ENCODE data around the gene ANKRD9. TPM values are rescaled to one million over a fixed set of nuclear protein-coding genes. Genes with fewer than 3 reads are reported as not detected.

Gene ANKRD9
- total and polyA plus RNA-seq, 2 of the 13 experiments (the other 11 are each of a cell fraction or from before 2014, with no cell fraction given) = 10.0 to 15.0 TPM

- TF ChIP-seq ZBTB34 (CRISPR knock-in tag; IDR thresholded peaks at IDR 0.05) = no peak
- TF ChIP-seq ZNF563 (CRISPR knock-in tag; IDR thresholded peaks at IDR 0.05) = no peak
- TF ChIP-seq MYNN (CRISPR knock-in tag; IDR thresholded peaks at IDR 0.05; ENCODE audit: low read depth) = no peak
- TF ChIP-seq BATF2 (CRISPR knock-in tag; IDR thresholded peaks at IDR 0.05) = no peak
- TF ChIP-seq TMF1 (CRISPR knock-in tag; IDR thresholded peaks at IDR 0.05; ENCODE audit: low read depth) = no peak
- TF ChIP-seq ZNF354B (CRISPR knock-in tag; IDR thresholded peaks at IDR 0.05) = no peak
- TF ChIP-seq ZSCAN5A (CRISPR knock-in tag; IDR thresholded peaks at IDR 0.05; ENCODE audit: borderline replicate concordance) = no peak
- no peak for TF ChIP-seq ETS1 (CRISPR knock-in tag; IDR thresholded peaks at IDR 0.05)
- peak; percentile 18; the same call in 1 of the 2 replicates for TF ChIP-seq ZNF574 (CRISPR knock-in tag; IDR thresholded peaks at IDR 0.05)
- TF ChIP-seq ZNF747 (CRISPR knock-in tag; IDR thresholded peaks at IDR 0.05; ENCODE audit: borderline replicate concordance) = no peak
- no peak for TF ChIP-seq ZBTB37 (CRISPR knock-in tag; IDR thresholded peaks at IDR 0.05)
- TF ChIP-seq ZNF788 (CRISPR knock-in tag; IDR thresholded peaks at IDR 0.05; ENCODE audit: borderline replicate concordance) = peak; percentile 47; the same call in 1 of the 2 replicates
- no peak for TF ChIP-seq ZNF891 (CRISPR knock-in tag; IDR thresholded peaks at IDR 0.05)
- peak; percentile 50; the same call in 1 of the 2 replicates for TF ChIP-seq KDM3A (CRISPR knock-in tag; IDR thresholded peaks at IDR 0.05; ENCODE audit: low read depth)
- TF ChIP-seq ZNF180 (CRISPR knock-in tag; IDR thresholded peaks at IDR 0.05; ENCODE audit: borderline replicate concordance, low read depth) = no peak
- TF ChIP-seq PAWR (CRISPR knock-in tag; IDR thresholded peaks at IDR 0.05; ENCODE audit: borderline replicate concordance) = no peak
- TF ChIP-seq DBP (CRISPR knock-in tag; IDR thresholded peaks at IDR 0.05; ENCODE audit: not compliant biosample characterization) = no peak
- no peak for TF ChIP-seq NCOA5 (CRISPR knock-in tag; IDR thresholded peaks at IDR 0.05)
Observed at GRCh38 chr14:102544747-102545460, 35.3 kb upstream of the ANKRD9 start (continued).
